GM18907 (cell line): Measurements from ENCODE around the gene WDR13.
"Not testable (repeated sequence)": the region's sequence is repeated elsewhere in the genome, so short reads cannot be mapped to it uniquely, and the experiment has no call there.

Source experiments
- ATAC-seq: cut with Tn5 transposase; IDR thresholded peaks from one replicate; pipeline ENCODE4 v1.9.1; 2021; ENCODE audit warnings: mild to moderate bottlenecking, moderate library complexity; ENCODE audit not compliant: unreplicated experiment

The WDR13 gene

GRCh38 chrX:48652055-48652579 is 54.8 kb downstream of the WDR13 start:
- ATAC-seq, result not testable (repeated sequence)

DNA sequence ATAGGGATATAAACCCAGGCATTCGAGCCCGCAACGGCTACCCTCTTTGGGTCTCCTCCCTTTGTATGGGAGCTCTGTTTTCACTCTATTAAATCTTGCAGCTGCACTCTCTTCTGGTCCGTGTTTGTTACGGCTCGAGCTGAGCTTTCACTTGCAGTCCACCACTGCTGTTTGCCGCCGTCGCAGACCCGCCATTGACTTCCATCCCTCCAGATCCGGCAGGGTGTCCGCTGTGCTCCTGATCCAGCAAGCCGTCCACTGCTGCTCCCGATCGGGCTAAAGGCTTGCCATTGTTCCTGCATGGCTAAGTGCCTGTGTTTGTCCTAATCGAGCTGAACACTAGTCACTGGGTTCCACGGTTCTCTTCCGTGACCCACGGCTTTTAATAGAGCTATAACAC is 57.5 kb downstream of the WDR13 start:
- not testable (repeated sequence) for ATAC-seq
